ENCODE results near the gene MTRF1L. TPM values are rescaled to one million over a fixed set of nuclear protein-coding genes. Genes with fewer than 3 reads are reported as not detected.

Gene MTRF1L
- total RNA-seq, 2 donors from 2014 or later = 17.9 to 22.6 TPM

DNA sequence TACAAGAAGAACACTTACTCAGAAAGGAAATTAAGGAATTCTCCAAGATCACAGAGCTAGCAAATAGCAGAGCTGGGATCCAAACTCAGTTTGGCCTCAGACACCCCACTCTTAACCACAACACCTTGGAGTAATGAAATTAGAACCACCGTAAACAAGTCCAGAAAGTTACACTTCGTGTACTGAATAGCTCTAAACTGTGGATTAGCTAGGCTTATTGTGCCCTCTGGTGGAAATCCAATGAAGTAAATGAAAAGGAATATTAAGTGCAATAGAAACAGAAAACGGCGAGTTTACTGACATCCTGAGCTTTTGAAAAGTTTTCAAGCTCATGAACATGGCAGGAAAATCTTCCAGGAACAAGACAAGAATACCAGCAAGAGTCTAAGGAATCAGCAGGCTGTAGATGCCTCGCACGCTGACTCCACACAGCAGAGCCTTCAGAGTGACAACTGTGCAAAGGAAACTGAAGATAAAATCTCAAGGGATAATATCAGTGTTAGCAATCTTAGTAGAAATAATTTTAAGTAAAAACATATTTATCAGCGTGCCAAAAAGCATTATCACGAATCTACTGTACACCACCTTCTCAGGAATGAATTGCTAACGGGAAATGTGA lies 54.2 kb downstream of the MTRF1L start:
- Histone ChIP-seq H3K27me3 (replicated peaks; ENCODE audit: insufficient read depth) (no peaks in the 10 kb centered on the region), H3K4me1 (ENCODE audit: control insufficient read depth in 1 of 2, low read depth in 2 of 2) (peaks cover 0 to 6% of the 10 kb centered on the region in 2 donors), H3K9me3 (no peaks in the 10 kb centered on the region), H3K36me3 (no peaks in the 10 kb centered on the region), H3K4me3 (peak overlapping the region; percentile 57), H3K27ac (no peak overlapping the region)
- DNase-seq (ENCODE audit: low spot score) (no peak), ATAC-seq (ENCODE audit: insufficient number of reproducible peaks, low FRiP score, low read depth) (no peak)
- TF ChIP-seq, protein P1, sequence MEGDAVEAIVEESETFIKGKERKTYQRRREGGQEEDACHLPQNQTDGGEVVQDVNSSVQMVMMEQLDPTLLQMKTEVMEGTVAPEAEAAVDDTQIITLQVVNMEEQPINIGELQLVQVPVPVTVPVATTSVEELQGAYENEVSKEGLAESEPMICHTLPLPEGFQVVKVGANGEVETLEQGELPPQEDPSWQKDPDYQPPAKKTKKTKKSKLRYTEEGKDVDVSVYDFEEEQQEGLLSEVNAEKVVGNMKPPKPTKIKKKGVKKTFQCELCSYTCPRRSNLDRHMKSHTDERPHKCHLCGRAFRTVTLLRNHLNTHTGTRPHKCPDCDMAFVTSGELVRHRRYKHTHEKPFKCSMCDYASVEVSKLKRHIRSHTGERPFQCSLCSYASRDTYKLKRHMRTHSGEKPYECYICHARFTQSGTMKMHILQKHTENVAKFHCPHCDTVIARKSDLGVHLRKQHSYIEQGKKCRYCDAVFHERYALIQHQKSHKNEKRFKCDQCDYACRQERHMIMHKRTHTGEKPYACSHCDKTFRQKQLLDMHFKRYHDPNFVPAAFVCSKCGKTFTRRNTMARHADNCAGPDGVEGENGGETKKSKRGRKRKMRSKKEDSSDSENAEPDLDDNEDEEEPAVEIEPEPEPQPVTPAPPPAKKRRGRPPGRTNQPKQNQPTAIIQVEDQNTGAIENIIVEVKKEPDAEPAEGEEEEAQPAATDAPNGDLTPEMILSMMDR (IDR thresholded peaks at IDR 0.05) = peak; percentile 61

GRCh38 chr6:152946995-152947394 lies 55.5 kb downstream of the MTRF1L start:
- H3K9me3 ChIP-seq = no peaks in the 10 kb centered on the region
- peaks cover 0 to 6% of the 10 kb centered on the region in 2 donors for H3K4me1 ChIP-seq (ENCODE audit: control insufficient read depth in 1 of 2, low read depth in 2 of 2)
- no peaks in the 10 kb centered on the region for H3K27me3 ChIP-seq (replicated peaks; ENCODE audit: insufficient read depth)
- no peak overlapping the region for H3K27ac ChIP-seq
- H3K4me3 ChIP-seq = no peak overlapping the region
- TF ChIP-seq, protein P1 (IDR thresholded peaks at IDR 0.05) = no peak
- no peak for ATAC-seq (ENCODE audit: insufficient number of reproducible peaks, low FRiP score, low read depth)
- H3K36me3 ChIP-seq = no peaks in the 10 kb centered on the region
- DNase-seq (ENCODE audit: low spot score) = no peak

- Histone ChIP-seq H3K4me1 (ENCODE audit: control insufficient read depth in 1 of 2, low read depth in 2 of 2) (peaks cover 0 to 6% of the 10 kb centered on the region in 2 donors), H3K9me3 (no peaks in the 10 kb centered on the region), H3K36me3 (no peaks in the 10 kb centered on the region), H3K27me3 (replicated peaks; ENCODE audit: insufficient read depth) (no peaks in the 10 kb centered on the region), H3K27ac (no peak overlapping the region), H3K4me3 (no peak overlapping the region)
- DNase-seq (ENCODE audit: low spot score) (no peak), ATAC-seq (ENCODE audit: insufficient number of reproducible peaks, low FRiP score, low read depth) (no peak)
- TF ChIP-seq, protein P1 (IDR thresholded peaks at IDR 0.05) = no peak
Measured at GRCh38 chr6:152946484-152946883, 56.0 kb downstream of the MTRF1L start.

- TF ChIP-seq, protein P1 (IDR thresholded peaks at IDR 0.05) = no peak
- H3K27ac ChIP-seq = no peak overlapping the region
- H3K27me3 ChIP-seq (replicated peaks; ENCODE audit: insufficient read depth) = no peaks in the 10 kb centered on the region
- no peak overlapping the region for H3K4me3 ChIP-seq
- ATAC-seq (ENCODE audit: insufficient number of reproducible peaks, low FRiP score, low read depth) (no peak), DNase-seq (ENCODE audit: low spot score) (no peak)
- H3K36me3 ChIP-seq = no peaks in the 10 kb centered on the region
- no peaks in the 10 kb centered on the region for H3K9me3 ChIP-seq
- peaks cover 0 to 5% of the 10 kb centered on the region in 2 donors for H3K4me1 ChIP-seq (ENCODE audit: control insufficient read depth in 1 of 2, low read depth in 2 of 2)
Measured at GRCh38 chr6:152943260-152943897, 59.1 kb downstream of the MTRF1L start.

DNA sequence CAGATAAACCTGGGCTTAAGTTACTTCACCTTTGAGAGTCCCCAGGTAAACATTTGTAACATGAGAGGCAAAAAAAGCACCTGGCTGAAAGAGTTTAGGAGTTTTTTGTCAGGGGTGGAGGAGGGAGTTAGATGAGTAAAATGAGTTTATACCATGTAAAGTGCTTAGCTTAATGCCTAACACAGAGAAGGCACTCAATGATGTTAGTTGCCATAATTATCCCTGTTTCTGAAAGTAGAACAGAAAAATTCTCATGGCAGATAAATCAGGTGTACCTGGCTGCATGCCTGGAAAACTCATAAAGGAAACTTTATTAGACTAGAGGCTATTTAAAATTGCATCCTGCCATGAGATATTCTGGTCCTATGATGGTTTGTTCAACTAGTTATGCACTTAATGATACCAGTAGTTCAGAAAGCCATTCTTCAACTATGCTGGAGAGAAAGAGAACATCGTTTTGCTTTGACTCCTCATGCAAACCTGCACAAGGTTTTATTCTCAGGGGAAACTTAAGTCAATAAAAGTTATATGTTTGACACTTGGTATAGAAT lies 60.1 kb downstream of the MTRF1L start:
- Histone ChIP-seq H3K27me3 (replicated peaks; ENCODE audit: insufficient read depth) (no peaks in the 10 kb centered on the region), H3K4me1 (ENCODE audit: control insufficient read depth in 1 of 2, low read depth in 2 of 2) (no peaks in the 10 kb centered on the region), H3K9me3 (no peaks in the 10 kb centered on the region), H3K4me3 (no peak overlapping the region), H3K27ac (no peak overlapping the region), H3K36me3 (no peaks in the 10 kb centered on the region)
- TF ChIP-seq, protein P1 (IDR thresholded peaks at IDR 0.05) = no peak
- ATAC-seq (ENCODE audit: insufficient number of reproducible peaks, low FRiP score, low read depth) (no peak), DNase-seq (ENCODE audit: low spot score) (no peak)
